NK-92 (cell line): ENCODE results near the gene C2CD4C.
"Not testable (repeated sequence)": the region's sequence is repeated elsewhere in the genome, so short reads cannot be mapped to it uniquely, and the experiment has no call there.

Experiments used
- DNase-seq: peaks from one replicate; lab custom pipeline; 2025; ENCODE audit not compliant: unreplicated experiment; lab: John Stamatoyannopoulos, UW

Gene C2CD4C

DNA sequence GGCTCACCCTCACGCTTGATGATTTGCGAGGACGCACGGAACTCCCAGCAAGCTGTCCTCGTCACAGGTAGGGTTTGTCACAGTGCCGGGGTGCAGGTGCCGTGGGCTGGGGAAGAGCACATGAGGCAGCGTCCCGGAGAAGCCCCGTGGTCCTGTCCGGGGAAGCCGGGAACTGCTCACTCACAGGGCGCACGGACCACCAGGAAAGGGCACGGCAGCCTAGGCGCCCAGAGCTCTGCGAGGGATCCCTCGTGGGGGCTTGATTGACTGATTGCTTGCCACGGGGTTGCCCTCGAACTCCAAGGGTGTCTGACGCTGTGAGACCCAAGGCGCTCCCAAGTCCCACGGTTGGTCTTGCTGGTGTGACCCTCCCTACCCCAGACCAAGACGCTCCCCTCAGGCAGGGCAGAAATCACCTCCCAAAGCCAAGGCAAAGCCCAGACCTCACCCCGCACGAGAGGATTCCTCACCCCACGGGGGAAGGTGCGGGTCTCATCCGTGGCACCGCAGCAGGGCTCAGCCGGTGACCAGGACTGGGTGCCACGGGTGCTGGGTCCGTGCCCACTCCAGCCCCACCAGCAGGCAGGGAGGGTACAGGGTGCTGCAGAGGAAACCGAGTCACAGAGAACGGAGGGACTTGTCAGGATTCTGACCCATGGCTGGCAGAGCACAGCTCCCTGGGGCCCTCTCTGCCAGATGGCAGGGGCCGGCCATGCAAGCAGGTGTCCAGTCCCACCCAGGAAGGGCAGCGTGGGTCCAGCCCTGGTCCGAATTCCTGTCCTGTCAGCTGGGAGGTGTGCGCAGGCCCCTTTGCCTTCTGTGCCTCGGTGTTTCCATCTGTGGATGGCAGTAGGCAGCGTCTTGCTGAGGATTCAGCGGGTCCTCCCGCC lies 7.7 kb downstream of the C2CD4C start:
- DNase-seq: no peak

DNA sequence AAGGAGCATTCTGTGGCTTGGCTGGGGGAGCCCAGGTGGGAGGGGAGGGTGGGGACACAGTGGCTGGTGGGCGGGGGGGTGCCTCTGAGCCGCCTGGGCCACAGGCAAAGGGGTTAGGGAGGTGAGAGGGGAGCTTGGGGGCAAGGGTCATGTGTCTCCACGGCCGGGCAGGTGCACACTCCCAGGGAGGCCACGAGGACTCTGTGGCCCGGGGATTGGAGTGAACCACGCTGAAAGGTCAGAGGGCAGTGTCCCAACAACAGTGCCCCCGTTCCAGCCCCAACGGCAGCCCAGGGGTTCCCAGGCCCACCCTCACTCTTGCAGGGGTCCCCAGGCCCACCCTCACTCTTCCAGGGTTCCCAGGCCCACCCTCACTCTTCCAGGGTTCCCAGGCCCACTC lies 9.6 kb downstream of the C2CD4C start:
- no peak for DNase-seq

DNA sequence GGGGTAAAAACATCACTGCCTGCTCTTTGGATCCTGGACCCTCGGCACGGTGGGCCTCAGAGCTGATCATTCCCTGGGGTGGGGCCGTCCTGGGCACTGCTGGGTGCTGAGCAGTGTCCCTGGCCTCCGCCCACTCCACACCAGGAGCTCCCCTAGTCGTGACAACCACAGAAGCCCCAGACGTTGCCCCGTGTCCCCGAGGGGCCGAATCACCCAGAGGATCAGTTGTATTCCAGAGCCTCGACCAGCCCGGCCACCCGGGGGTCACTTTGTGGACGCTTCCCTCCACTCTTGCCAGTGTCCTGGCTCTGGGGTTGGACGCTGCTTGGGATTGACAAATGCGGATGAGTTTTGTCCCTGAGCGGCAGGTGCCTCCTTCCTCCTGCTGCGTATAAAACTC lies 10.2 kb downstream of the C2CD4C start:
- no peak for DNase-seq

DNA sequence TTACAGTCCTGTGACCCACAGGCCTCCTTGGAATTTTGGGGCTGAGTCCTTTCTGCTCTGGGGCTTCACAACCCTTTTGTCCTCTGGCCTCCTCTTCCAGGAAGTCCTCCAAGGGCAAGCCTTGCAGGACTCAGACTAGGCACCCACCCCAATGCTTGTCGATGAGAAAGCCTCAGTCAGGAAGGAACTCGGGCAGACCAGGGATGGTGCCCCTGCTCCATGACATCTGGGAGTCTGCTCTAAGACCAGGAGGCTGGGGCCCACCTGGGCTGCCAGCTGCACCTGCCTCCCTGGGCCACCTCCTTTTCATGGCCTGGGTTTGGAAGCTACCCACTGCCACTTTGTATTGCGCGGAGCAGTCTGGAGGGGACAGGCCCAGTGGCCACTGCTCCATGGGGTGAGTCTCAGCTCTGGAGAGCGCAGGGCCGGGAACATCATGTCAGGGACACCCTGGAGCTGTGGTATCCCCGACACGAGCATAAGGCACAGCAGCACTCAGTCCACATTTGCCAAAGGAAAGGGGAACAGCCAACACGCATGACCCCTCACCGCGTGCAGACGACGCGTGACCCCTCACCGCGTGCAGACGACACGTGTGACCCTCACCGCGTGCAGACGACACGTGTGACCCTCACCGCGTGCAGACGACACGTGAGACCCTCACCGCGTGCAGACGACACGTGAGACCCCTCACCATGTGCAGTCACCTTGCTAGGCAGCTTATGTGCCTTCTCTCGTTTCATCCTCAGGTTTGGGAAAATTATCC lies 10.8 kb downstream of the C2CD4C start:
- DNase-seq: no peak

DNA sequence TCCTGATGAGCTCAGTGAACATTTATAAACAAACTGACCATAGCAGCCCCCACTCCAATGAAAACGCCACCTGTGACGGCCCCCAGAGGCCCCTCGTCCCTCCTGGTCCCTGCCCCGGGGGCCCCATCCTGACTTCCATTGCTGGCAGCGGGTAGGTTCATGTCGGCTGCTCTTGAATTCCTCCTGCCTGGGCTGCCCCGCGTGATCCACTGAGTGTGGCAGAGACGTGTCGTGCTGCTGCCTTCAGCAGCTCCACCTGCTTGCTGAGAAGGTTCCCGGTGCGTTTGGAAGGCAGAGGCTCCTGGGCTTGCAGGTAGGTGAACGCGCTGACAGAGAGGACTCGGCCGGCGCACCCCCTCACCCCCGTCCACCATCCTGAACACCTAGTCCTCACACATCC lies 11.6 kb downstream of the C2CD4C start:
- DNase-seq: no peak

DNA sequence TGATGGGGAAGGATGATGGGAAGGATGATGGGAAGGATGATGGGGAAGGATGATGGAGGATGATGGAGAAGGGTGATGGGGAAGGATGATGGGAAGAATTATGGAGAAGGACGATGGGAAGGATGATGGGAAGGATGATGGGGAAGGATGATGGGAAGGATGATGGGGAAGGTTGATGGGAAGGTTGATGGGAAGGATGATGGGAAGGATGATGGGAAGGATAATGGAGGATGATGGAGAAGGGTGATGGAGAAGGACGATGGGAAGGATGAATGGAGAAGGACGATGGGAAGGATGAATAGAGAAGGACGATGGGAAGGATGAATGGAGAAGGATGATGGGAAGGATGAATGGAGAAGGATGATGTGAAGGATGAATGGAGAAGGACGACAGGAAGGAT lies 13.5 kb downstream of the C2CD4C start:
- DNase-seq: no peak

DNA sequence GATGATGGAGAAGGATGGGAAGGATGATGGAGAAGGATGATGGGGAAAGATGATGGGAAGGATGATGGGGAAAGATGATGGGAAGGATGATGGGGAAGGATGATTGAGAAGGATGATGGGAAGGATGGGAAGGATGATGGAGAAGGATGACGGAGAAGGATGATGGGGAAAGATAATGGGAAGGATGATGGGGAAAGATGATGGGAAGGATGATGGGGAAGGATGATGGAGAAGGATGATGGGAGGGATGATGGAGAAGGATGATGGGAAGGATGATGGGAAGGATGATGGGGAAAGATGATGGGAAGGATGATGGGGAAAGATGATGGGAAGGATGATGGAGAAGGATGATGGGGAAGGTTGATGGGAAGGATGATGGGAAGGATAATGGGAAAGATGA lies 14.1 kb downstream of the C2CD4C start:
- not testable (repeated sequence) for DNase-seq

DNA sequence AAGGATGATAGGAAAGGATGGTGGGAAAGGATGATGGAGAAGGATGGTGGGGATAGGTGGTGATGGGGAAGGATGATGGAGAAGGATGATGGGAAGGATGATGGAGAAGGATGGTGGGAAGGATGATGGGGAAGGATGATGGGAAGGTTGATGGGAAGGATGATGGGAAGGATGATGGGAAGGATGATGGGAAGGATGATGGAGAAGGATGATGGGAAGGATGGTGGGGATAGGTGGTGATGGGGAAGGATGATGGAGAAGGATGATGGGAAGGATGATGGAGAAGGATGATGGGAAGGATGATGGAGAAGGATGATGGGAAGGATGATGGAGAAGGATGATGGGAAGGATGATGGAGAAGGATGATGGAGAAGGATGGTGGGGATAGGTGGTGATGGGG lies 15.4 kb downstream of the C2CD4C start:
- DNase-seq: not testable (repeated sequence)

DNA sequence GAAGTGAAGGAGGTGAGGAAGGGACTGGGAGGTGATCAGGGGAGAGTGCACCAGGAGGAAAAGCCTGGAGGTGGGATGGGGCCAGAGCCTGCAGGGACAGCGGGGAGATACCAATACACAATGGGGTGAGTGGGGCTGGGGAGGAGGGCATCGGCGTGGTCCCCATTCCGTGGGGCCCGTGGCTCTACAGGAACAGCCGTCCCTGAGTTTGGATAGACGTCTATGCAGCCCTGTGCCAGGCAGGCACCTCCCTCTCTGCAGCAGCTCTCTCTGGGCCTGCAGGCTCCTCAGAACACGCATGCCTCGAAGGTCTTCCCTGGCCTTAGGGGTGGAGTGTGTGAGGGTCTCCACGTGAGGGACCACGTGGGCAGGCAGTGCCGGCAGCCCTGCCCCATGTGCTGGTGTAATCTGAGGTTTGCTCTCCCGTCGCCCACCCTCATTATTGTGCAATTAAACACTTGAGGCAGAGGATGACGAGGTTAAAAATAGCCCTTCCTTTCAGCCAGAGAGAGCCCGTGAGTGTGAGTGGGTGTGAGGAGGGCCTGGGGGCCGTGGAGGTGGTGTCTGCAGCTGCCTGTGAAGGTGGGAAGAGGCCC lies 16.5 kb downstream of the C2CD4C start:
- no peak for DNase-seq

DNA sequence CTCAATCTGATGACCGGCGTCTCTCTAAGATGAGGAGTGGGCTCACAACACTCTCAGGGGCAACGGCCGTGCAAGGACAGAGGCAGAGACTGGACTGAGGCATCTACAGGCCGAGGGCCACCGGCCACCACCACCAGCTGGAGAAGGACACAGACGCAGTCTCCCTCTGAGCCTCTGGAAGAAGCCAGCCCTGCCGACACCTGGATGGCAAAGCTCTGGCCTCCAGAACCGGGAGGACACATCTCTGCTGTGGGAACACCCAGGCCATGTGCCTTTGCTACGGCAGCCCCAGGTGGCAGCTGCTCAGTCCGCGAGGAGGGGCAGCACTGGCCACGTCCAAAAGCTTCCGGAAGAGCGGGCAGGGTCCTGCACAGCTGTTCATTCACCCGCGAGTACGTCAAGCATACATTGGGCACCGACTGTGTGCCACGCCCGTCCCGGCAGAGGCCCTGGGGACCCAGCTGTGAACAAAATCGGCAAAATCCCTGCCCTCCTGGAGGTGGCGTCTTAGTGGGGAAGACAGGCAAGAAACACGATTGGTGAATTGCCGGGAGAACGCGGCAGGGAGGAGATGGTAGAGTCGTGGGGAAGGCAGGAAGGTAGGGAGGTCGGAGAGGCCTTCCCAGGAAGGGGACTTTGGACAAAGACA lies 17.1 kb downstream of the C2CD4C start:
- no peak for DNase-seq

DNA sequence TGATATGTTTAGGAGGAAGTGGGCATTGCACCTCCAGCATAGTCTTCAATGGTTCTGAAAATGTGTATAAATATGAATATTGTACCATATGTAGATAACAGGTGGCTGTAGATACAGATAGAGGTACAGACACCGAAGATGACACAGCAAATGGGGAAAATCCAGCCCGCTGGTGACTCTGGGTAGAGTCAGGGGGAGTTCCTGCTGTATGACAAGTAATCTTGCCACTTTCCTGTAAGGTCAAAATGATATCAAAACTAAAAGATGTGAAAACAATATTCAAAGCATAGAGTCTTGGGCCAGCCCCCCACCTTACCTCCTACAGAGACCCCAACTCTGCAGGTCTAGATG lies 17.8 kb downstream of the C2CD4C start:
- no peak for DNase-seq

DNA sequence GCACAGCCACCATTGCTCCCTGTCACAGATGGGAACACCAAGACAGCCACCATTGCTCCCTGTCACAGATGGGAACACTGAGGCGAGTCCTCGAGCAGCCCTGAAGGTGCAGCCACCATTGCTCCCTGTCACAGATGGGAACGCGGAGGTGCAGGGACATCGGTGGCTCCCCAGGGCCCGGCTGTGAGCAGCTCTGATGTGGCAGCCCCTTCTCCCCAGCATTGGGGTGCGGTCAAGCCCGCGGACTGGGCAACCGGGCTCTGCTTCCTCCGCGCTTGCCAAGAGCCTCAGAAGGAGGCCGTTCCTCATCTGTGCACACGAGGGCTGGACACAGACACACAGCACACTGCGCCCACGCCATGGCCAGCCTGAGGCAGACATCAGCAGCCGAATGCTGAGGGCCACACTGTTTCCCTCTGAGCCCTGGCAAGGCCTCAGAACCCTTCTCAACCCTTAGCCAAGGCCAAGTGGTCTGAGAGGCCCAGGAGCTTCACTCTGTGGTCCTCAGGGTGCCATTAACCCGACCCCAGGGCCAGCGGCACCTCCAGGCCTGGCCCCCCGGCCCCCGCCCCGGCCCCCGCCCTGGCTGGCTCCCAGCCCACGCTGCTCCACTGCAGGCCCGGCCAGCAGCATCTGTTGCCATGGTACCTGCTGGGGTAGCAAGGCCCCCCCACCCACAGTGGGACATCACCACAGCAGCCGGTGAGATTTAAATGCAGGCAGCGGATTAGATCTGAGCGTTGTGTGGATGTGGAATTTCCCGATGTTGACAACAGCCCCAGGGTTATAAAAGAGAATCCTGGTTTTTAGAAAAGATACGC lies 18.4 kb downstream of the C2CD4C start:
- DNase-seq: no peak

DNA sequence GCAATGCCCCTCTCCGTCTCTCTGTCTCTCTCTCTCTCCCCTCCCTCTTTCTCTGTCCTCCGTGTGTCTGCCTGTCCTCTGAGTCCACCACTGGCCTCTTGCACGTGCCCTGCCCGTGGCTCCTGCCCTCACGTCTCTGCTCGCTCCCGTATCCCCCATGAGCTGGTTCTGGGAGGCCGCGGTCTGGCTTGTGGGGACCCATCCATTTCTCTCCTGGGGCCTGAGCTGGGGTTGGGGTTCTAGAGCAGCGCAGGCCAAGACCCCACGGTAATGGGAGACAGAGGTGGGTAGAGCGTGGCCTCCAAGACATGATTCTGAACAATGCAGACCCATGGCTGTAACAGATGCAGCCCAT lies 19.0 kb downstream of the C2CD4C start:
- no peak for DNase-seq

DNA sequence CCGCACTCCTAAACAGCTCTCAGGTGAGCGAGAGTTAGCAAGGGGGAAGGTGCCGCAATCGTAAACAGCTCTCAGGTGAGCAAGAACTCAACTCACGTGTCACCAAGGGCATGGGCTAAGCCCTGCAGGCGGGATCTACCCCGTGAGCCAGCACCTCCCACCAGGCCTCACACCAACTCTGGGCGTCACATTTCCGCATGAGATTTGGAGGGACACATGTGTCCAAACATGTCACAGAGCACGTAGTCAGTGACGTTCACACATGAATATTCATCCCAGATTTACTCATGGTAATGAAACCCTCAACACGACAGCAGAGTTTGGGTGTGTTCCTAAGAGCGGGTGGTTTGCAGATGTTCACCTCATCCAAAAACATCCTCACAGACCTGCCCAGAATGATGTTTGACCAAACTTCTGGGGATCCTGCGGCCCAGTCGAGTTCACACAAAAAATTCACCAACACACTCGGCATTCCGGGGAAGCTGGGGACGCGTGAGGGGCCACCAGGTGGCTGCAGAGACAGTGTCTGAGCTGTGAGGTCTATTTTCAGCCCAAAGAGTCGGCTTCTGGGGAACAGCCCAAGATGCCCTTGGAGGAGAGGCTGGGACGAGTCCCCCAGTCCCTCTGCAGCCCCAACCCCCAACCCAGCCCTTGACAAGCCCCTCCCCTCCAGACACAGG lies 19.6 kb downstream of the C2CD4C start:
- DNase-seq: no peak

DNA sequence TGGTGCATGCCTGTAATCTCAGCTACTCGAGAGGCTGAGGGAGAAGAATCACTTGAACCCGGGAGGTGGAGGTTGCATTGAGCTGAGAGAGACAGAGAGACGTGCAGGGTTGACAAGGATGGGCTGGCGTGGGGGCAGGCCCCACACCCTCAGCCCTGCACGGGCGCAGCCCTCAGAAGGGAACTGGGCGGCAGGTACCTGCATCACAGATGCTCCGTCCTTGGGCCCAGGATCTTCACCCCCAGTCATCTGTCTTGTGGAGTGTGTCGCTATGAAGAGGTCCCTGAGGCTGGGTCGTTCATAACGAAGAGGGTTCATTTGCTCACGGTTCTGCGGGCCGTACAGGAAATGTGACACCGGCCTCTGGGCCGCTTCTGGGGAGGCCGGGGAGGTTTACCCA lies 20.3 kb downstream of the C2CD4C start:
- no peak for DNase-seq

DNA sequence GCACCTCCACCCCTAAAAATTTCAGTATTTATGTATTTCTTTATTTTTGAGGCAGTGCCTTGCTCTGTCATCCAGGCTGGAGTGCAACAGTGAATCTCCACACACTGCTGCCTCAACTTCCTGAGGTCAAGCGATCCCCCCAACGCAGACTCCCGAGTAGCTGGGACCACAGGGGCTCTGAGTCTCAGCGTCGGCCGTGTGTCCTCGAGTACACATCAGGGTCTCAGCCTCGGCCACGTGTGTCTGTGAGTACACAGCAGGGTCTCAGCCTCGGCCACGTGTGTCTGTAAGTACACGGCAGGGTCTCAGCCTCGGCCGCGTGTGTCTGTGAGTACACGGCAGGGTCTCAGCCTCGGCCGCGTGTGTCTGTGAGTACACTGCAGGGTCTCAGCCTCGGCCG lies 21.2 kb downstream of the C2CD4C start:
- no peak for DNase-seq

DNA sequence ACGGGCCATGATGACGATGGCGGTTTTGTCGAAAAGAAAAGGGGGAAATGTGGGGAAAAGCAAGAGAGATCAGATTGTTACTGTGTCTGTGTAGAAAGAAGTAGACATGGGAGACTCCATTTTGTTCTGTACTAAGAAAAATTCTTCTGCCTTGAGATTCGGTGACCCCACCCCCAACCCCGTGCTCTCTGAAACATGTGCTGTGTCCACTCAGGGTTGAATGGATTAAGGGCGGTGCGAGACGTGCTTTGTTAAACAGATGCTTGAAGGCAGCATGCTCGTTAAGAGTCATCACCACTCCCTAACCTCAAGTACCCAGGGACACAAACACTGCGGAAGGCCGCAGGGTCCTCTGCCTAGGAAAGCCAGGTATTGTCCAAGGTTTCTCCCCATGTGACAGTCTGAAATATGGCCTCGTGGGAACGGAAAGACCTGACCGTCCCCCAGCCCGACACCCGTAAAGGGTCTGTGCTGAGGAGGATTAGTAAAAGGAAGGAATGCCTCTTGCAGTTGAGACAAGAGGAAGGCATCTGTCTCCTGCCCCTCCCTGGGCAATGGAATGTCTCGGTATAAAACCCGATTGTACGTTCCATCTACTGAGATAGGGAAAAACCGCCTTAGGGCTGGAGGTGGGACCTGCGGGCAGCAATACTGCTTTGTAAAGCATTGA lies 22.2 kb downstream of the C2CD4C start:
- not testable (repeated sequence) for DNase-seq

DNA sequence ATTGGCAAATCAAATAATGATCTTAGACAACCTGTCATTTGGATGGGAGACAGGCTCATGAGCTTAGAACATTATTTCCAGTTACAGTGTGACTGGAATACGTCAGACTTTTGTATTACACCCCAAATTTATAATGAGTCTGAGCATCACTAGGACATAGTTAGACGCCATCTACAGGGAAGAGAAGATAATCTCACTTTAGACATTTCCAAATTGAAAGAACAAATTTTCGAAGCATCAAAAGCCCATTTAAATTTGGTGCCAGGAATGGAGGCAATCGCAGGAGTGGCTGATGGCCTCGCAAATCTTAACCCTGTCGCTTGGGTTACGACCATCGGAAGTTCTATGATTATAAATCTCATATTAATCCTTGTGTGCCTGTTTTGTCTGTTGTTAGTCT lies 22.8 kb downstream of the C2CD4C start:
- not testable (repeated sequence) for DNase-seq

DNA sequence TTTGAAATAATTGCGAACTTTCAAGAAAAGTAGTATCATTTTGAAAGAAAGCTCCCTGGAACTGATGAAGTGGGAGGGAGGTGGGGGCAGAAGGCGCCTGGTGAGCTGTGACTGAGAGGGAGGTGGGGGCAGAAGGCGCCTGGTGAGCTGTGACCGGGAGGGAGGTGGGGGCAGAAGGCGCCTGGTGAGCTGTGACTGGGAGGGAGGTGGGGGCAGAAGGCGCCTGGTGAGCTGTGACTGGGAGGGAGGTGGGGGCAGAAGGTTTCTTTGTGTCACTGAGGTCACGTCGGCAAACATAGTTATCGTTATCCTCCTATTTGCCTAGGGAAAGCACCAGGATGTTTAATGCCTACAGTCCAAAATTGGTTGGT lies 24.2 kb downstream of the C2CD4C start:
- DNase-seq: no peak
